Fibroblast of lung (primary cell): Measurements from ENCODE around the gene RRM1.

Experiments
- EZH2 ChIP-seq: IDR thresholded peaks from 2 replicates; pipeline ENCODE4 v1.5.1; 2012; ENCODE audit warnings: low read length, control low read depth, mild to moderate bottlenecking; ENCODE audit errors: missing control alignments
- TF ChIP-seq, protein P1 (sequence below), 2 donors: IDR thresholded peaks in 1 of 2; conservative IDR thresholded peaks in 1 of 2; 1 replicate in 1 of 2; 2 replicates in 1 of 2; pipeline ENCODE4 v1.5.1; 2011 to 2012; ENCODE audit warnings: low read length in 2 of 2, control low read depth in 1 of 2, inconsistent platforms in 1 of 2, low read depth in 1 of 2, mild to moderate bottlenecking in 1 of 2

DNA sequence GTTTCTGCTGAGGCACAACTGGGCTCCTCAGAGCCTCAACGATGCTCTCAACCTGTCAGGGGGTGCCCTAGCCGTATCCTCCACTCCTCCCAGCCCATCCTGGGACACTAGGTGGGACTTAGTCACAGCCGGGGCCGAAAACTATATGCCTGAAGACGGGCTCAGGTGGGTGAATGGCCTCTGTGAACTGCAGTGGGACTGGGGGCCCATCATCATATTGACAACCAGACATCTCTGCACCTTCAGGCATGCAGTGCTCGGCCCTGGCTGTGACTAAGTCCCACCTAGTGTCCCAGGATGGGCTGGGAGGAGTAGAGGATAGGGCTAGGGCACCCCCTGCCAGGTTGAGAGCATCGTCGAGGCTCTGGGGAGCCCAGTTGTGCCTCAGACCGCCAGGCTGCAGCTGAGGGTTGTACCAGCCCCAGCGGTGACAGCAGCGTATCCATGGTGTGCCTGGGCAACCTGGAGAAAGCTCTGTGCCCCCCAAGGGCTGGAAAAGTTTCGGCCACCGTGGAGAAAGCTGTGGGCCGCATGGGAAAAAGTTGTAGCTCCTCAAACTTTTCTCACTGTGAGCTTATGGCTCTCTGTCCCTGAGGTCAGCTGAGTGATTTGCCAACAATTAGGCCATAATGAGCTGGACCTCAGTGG, 88.9 kb downstream of the RRM1 start:
- TF ChIP-seq, protein P1, sequence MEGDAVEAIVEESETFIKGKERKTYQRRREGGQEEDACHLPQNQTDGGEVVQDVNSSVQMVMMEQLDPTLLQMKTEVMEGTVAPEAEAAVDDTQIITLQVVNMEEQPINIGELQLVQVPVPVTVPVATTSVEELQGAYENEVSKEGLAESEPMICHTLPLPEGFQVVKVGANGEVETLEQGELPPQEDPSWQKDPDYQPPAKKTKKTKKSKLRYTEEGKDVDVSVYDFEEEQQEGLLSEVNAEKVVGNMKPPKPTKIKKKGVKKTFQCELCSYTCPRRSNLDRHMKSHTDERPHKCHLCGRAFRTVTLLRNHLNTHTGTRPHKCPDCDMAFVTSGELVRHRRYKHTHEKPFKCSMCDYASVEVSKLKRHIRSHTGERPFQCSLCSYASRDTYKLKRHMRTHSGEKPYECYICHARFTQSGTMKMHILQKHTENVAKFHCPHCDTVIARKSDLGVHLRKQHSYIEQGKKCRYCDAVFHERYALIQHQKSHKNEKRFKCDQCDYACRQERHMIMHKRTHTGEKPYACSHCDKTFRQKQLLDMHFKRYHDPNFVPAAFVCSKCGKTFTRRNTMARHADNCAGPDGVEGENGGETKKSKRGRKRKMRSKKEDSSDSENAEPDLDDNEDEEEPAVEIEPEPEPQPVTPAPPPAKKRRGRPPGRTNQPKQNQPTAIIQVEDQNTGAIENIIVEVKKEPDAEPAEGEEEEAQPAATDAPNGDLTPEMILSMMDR (conservative IDR thresholded peaks at IDR 0.05 in 1 of 2, IDR thresholded peaks at IDR 0.05 in 1 of 2; ENCODE audit: low read depth in 1 of 2, low read length in 2 of 2): no peak
- no peak for TF ChIP-seq EZH2
